ENCODE results near the gene RTN1. TPM values are rescaled to one million over a fixed set of nuclear protein-coding genes. Genes with fewer than 3 reads are reported as not detected.

RTN1 gene
- total and polyA plus RNA-seq, 2 experiments from 2014 or later, result 4.2 to 4.3 TPM

GRCh38 chr14:59847711-59848110, 22.9 kb downstream of the RTN1 start:
- no peak for DNase-seq (ENCODE audit: low spot score)

More at GRCh38 chr14:59847711-59848110, 22.9 kb downstream of the RTN1 start:
- Mint-ChIP-seq H3K4me1 (peaks cover 5% of the 10 kb centered on the region; the same call in 2 of the 3 replicates), H3K4me3 (no peak overlapping the region), H3K27ac (no peak overlapping the region), H3K36me3 (ENCODE audit: low read depth) (no peaks in the 10 kb centered on the region), H3K9me3 (no peaks in the 10 kb centered on the region), H3K27me3 (ENCODE audit: insufficient read depth, low read depth, poor library complexity) (no peaks in the 10 kb centered on the region)
- ATAC-seq, result no peak
- H3K9me2 ChIP-seq (ENCODE audit: insufficient read depth), result no peaks in the 10 kb centered on the region
- no peaks in the 10 kb centered on the region for H3K36me3 ChIP-seq (ENCODE audit: insufficient read depth)
- H3K79me2 ChIP-seq (replicated peaks; ENCODE audit: insufficient read depth), result no peaks in the 10 kb centered on the region
- no peaks in the 10 kb centered on the region for H3K4me1 ChIP-seq (ENCODE audit: insufficient read depth)
- no peaks in the 10 kb centered on the region for H4K20me1 ChIP-seq (replicated peaks; ENCODE audit: insufficient read depth)
- no peak overlapping the region for H3K4me3 ChIP-seq
- no peak overlapping the region for H3K27ac ChIP-seq (ENCODE audit: low read depth)
- no peak for TF ChIP-seq CREB1 (CRISPR knock-in tag; IDR thresholded peaks at IDR 0.05; ENCODE audit: low read depth)
- TF ChIP-seq EZH2 (IDR thresholded peaks at IDR 0.05; ENCODE audit: low read depth, unreplicated experiment), result no peak
- no peak for TF ChIP-seq NANOG (IDR thresholded peaks at IDR 0.05; ENCODE audit: borderline replicate concordance)
- no peak for TF ChIP-seq ZNF114 (CRISPR knock-in tag; IDR thresholded peaks at IDR 0.05)
- TF ChIP-seq ZNF331 (CRISPR knock-in tag; IDR thresholded peaks at IDR 0.05; ENCODE audit: low read depth), result no peak
- no peak for TF ChIP-seq STAT1 (IDR thresholded peaks at IDR 0.05; ENCODE audit: unreplicated experiment)
- TF ChIP-seq CTCF (conservative IDR thresholded peaks at IDR 0.05; ENCODE audit: low read depth in 2 of 2), result no peak
- no peak for TF ChIP-seq POLR2AphosphoS5 (IDR thresholded peaks at IDR 0.05; ENCODE audit: low read depth)
- TF ChIP-seq, protein P1, sequence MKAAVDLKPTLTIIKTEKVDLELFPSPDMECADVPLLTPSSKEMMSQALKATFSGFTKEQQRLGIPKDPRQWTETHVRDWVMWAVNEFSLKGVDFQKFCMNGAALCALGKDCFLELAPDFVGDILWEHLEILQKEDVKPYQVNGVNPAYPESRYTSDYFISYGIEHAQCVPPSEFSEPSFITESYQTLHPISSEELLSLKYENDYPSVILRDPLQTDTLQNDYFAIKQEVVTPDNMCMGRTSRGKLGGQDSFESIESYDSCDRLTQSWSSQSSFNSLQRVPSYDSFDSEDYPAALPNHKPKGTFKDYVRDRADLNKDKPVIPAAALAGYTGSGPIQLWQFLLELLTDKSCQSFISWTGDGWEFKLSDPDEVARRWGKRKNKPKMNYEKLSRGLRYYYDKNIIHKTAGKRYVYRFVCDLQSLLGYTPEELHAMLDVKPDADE (IDR thresholded peaks at IDR 0.05), result no peak
- TF ChIP-seq, protein P2, sequence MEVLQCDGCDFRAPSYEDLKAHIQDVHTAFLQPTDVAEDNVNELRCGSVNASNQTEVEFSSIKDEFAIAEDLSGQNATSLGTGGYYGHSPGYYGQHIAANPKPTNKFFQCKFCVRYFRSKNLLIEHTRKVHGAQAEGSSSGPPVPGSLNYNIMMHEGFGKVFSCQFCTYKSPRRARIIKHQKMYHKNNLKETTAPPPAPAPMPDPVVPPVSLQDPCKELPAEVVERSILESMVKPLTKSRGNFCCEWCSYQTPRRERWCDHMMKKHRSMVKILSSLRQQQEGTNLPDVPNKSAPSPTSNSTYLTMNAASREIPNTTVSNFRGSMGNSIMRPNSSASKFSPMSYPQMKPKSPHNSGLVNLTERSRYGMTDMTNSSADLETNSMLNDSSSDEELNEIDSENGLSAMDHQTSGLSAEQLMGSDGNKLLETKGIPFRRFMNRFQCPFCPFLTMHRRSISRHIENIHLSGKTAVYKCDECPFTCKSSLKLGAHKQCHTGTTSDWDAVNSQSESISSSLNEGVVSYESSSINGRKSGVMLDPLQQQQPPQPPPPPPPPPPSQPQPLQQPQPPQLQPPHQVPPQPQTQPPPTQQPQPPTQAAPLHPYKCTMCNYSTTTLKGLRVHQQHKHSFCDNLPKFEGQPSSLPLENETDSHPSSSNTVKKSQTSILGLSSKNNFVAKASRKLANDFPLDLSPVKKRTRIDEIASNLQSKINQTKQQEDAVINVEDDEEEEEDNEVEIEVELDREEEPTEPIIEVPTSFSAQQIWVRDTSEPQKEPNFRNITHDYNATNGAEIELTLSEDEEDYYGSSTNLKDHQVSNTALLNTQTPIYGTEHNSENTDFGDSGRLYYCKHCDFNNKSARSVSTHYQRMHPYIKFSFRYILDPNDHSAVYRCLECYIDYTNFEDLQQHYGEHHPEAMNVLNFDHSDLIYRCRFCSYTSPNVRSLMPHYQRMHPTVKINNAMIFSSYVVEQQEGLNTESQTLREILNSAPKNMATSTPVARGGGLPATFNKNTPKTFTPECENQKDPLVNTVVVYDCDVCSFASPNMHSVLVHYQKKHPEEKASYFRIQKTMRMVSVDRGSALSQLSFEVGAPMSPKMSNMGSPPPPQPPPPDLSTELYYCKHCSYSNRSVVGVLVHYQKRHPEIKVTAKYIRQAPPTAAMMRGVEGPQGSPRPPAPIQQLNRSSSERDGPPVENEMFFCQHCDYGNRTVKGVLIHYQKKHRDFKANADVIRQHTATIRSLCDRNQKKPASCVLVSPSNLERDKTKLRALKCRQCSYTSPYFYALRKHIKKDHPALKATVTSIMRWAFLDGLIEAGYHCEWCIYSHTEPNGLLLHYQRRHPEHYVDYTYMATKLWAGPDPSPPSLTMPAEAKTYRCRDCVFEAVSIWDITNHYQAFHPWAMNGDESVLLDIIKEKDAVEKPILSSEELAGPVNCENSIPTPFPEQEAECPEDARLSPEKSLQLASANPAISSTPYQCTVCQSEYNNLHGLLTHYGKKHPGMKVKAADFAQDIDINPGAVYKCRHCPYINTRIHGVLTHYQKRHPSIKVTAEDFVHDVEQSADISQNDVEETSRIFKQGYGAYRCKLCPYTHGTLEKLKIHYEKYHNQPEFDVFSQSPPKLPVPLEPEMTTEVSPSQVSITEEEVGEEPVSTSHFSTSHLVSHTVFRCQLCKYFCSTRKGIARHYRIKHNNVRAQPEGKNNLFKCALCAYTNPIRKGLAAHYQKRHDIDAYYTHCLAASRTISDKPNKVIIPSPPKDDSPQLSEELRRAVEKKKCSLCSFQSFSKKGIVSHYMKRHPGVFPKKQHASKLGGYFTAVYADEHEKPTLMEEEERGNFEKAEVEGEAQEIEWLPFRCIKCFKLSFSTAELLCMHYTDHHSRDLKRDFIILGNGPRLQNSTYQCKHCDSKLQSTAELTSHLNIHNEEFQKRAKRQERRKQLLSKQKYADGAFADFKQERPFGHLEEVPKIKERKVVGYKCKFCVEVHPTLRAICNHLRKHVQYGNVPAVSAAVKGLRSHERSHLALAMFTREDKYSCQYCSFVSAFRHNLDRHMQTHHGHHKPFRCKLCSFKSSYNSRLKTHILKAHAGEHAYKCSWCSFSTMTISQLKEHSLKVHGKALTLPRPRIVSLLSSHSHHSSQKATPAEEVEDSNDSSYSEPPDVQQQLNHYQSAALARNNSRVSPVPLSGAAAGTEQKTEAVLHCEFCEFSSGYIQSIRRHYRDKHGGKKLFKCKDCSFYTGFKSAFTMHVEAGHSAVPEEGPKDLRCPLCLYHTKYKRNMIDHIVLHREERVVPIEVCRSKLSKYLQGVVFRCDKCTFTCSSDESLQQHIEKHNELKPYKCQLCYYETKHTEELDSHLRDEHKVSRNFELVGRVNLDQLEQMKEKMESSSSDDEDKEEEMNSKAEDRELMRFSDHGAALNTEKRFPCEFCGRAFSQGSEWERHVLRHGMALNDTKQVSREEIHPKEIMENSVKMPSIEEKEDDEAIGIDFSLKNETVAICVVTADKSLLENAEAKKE (CRISPR knock-in tag; IDR thresholded peaks at IDR 0.05), result no peak
- TF ChIP-seq JUNB (IDR thresholded peaks at IDR 0.05; ENCODE audit: unreplicated experiment), result no peak
- H2AFZ ChIP-seq, result no peak overlapping the region
- H3K27me3 ChIP-seq (ENCODE audit: insufficient read depth), result no peaks in the 10 kb centered on the region
- H3K4me2 ChIP-seq, result no peak overlapping the region
- no peaks in the 10 kb centered on the region for H3F3A ChIP-seq (replicated peaks; ENCODE audit: low read depth)
